ENCODE data around the gene SERPINB2. TPM values are rescaled to one million over a fixed set of nuclear protein-coding genes. Genes with fewer than 3 reads are reported as not detected.

The SERPINB2 gene, protein sequence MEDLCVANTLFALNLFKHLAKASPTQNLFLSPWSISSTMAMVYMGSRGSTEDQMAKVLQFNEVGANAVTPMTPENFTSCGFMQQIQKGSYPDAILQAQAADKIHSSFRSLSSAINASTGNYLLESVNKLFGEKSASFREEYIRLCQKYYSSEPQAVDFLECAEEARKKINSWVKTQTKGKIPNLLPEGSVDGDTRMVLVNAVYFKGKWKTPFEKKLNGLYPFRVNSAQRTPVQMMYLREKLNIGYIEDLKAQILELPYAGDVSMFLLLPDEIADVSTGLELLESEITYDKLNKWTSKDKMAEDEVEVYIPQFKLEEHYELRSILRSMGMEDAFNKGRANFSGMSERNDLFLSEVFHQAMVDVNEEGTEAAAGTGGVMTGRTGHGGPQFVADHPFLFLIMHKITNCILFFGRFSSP
- total RNA-seq (2014; rRNA removed), result 5.8 and 9.9 TPM in 2 replicates
- percentile 47 among the genes with signal in this experiment for Bru-seq, nascent RNA
- BruChase-seq, experiment 1, labeled RNA remaining after a 6-hour chase, result percentile 52 among the genes with signal in this experiment
- percentile 34 among the genes with signal in this experiment for BruChase-seq, experiment 2, labeled RNA remaining after a 2-hour chase
- long read RNA-seq, result 0 reads

GRCh38 chr18:63887424-63887823 lies at the start of gene SERPINB2:
TSS of gene SERPINB2 (plus strand) at chr18:63887705. CDS start at chr18:63891445, 3,740 bp downstream.
- ChIA-PET POLR2A (ENCODE audit: unreplicated experiment) (no interaction called here), CTCF (no interaction called here)
- Histone ChIP-seq H3K27ac (ENCODE audit: low read length) (peak within 1 kb of the TSS; percentile 41), H4K20me1 (ENCODE audit: low read length) (no peaks in the 10 kb centered on the region), H3K27me3 (ENCODE audit: low read length) (no peaks in the 10 kb centered on the region), H3K4me2 (ENCODE audit: low read length) (peak within 1 kb of the TSS; percentile 33), H3K4me3 (ENCODE audit: low read length) (no peak within 1 kb of the TSS), H3K9me2 (replicated peaks; ENCODE audit: low read length) (no peaks in the 10 kb centered on the region), H3K4me1 (ENCODE audit: insufficient read depth, low read length) (peaks cover 33% of the 10 kb centered on the region), H2AFZ (ENCODE audit: low read length) (no peak within 1 kb of the TSS), H3K9ac (ENCODE audit: low read length) (no peak within 1 kb of the TSS), H3K79me2 (ENCODE audit: low read length) (no peaks in the 10 kb centered on the region), H3K36me3 (ENCODE audit: low read depth, low read length) (no peaks in the 10 kb centered on the region), H3F3A (ENCODE audit: low read length, unreplicated experiment) (peaks cover 2% of the 10 kb centered on the region), H3K9me3 (ENCODE audit: low read length) (no peaks in the 10 kb centered on the region)
- peak; percentile 14; the same call in 1 of the 2 replicates for ATAC-seq
- no TSS peak for BruUV-seq (replicated peaks)
- no peak for TF ChIP-seq CTCF (conservative IDR thresholded peaks at IDR 0.05; ENCODE audit: low read depth, low read length)
- no peak for TF ChIP-seq EZH2 (IDR thresholded peaks at IDR 0.05; ENCODE audit: low read length, unreplicated experiment)
- no peak for TF ChIP-seq EZH2phosphoT487 (IDR thresholded peaks at IDR 0.05; ENCODE audit: borderline replicate concordance, low read length)
- DNase-seq, result peak; percentile 72
- intact Hi-C loops (cut with micrococcal nuclease), result loop anchor here (5.0 kb wide), 1 partner anchor 50 kb away; no protein-coding TSS in a partner anchor

- TF ChIP-seq EZH2phosphoT487 (IDR thresholded peaks at IDR 0.05; ENCODE audit: borderline replicate concordance, low read length) (no peak), CTCF (conservative IDR thresholded peaks at IDR 0.05; ENCODE audit: low read depth, low read length) (no peak), EZH2 (IDR thresholded peaks at IDR 0.05; ENCODE audit: low read length, unreplicated experiment) (no peak)
- Histone ChIP-seq H3K4me3 (ENCODE audit: low read length) (no peak overlapping the region), H2AFZ (ENCODE audit: low read length) (no peak overlapping the region), H3K4me1 (ENCODE audit: insufficient read depth, low read length) (peaks cover 9% of the 10 kb centered on the region; the same call in 1 of the 2 replicates), H3K9me3 (ENCODE audit: low read length) (no peaks in the 10 kb centered on the region), H3K79me2 (ENCODE audit: low read length) (no peaks in the 10 kb centered on the region), H3K27me3 (ENCODE audit: low read length) (no peaks in the 10 kb centered on the region), H4K20me1 (ENCODE audit: low read length) (no peaks in the 10 kb centered on the region), H3K36me3 (ENCODE audit: low read depth, low read length) (no peaks in the 10 kb centered on the region), H3K27ac (ENCODE audit: low read length) (peak overlapping the region; percentile 67), H3K9ac (ENCODE audit: low read length) (peak overlapping the region; percentile 61), H3K4me2 (ENCODE audit: low read length) (no peak overlapping the region), H3K9me2 (replicated peaks; ENCODE audit: low read length) (no peaks in the 10 kb centered on the region), H3F3A (ENCODE audit: low read length, unreplicated experiment) (no peaks in the 10 kb centered on the region)
- POLR2A ChIA-PET (ENCODE audit: unreplicated experiment), result no interaction called here
- no TSS peak for BruUV-seq (replicated peaks)
- ATAC-seq (no peak), DNase-seq (peak; percentile 23)
- CTCF ChIA-PET, result interaction anchor here (1.2 to 2.9 kb wide), 2 partner anchors 101 to 325 kb away, joined by 4 to 22 read pairs; no protein-coding TSS in a partner anchor
- intact Hi-C loops (cut with micrococcal nuclease), result loop anchor here (10.0 kb wide), 1 partner anchor 828 kb away; no protein-coding TSS in a partner anchor
Measured at GRCh38 chr18:63843008-63843407, 44.5 kb upstream of the SERPINB2 start.

Measured in PC-3 (cell line).